GM18508 (cell line): ENCODE data around the gene HEMK1.

Experiments used
- ATAC-seq: cut with Tn5 transposase; IDR thresholded peaks from one replicate; pipeline ENCODE4 v1.9.1; 2021; ENCODE audit warnings: moderate number of reproducible peaks; ENCODE audit not compliant: insufficient read depth, unreplicated experiment

Gene HEMK1

GRCh38 chr3:50611464-50612233 lies 42.3 kb downstream of the HEMK1 start, which contains the start of gene CISH:
CISH (minus strand) TSS chr3:50611774; CDS start chr3:50611650, 124 bp downstream.
- peak; percentile 38 for ATAC-seq

- ATAC-seq, result no peak
Measured at GRCh38 chr3:50612234-50612882, 43.0 kb downstream of the HEMK1 start.

- ATAC-seq, result no peak
Measured at GRCh38 chr3:50612970-50613846, 43.9 kb downstream of the HEMK1 start.

- no peak for ATAC-seq
Measured at GRCh38 chr3:50615190-50615589, 45.9 kb downstream of the HEMK1 start.

- no peak for ATAC-seq
Measured at GRCh38 chr3:50616003-50616769, 46.9 kb downstream of the HEMK1 start.

GRCh38 chr3:50616770-50617095 lies 47.4 kb downstream of the HEMK1 start:
- no peak for ATAC-seq

- no peak for ATAC-seq
Measured at GRCh38 chr3:50617096-50617791, 47.9 kb downstream of the HEMK1 start, which contains the start of gene MAPKAPK3. MAPKAPK3 (plus strand) TSS chr3:50617151; CDS start chr3:50617566, 415 bp downstream.

- no peak for ATAC-seq
Measured at GRCh38 chr3:50617911-50618481, 48.7 kb downstream of the HEMK1 start.

- ATAC-seq, result no peak
Measured at GRCh38 chr3:50620420-50620819, 51.1 kb downstream of the HEMK1 start.

GRCh38 chr3:50620820-50621219 lies 51.5 kb downstream of the HEMK1 start:
- no peak for ATAC-seq

GRCh38 chr3:50622881-50623280 lies 53.6 kb downstream of the HEMK1 start:
- no peak for ATAC-seq

GRCh38 chr3:50623840-50624474 lies 54.6 kb downstream of the HEMK1 start:
- no peak for ATAC-seq

GRCh38 chr3:50624634-50625033 lies 55.3 kb downstream of the HEMK1 start:
- ATAC-seq, result no peak

- ATAC-seq, result no peak
Measured at GRCh38 chr3:50625231-50626182, 56.2 kb downstream of the HEMK1 start.

GRCh38 chr3:50626401-50626800 lies 57.1 kb downstream of the HEMK1 start:
- no peak for ATAC-seq

GRCh38 chr3:50627407-50628051 lies 58.2 kb downstream of the HEMK1 start:
- ATAC-seq, result no peak

- no peak for ATAC-seq
Measured at GRCh38 chr3:50628601-50629000, 59.3 kb downstream of the HEMK1 start.
